Fibroblast of mammary gland (primary cell): Measurements from ENCODE around the gene SYK.

Experiments
- DNase-seq: peaks from one replicate; pipeline ENCODE4 v3.0.0-alpha.2; 2010; ENCODE audit warnings: low read depth
- H3K4me3 ChIP-seq: 2 replicates; pipeline ENCODE4 v1.5.1; 2011; ENCODE audit warnings: low read depth, mild to moderate bottlenecking, low read length, moderate library complexity; ENCODE audit not compliant: control insufficient read depth
- TF ChIP-seq, protein P1 (sequence below): conservative IDR thresholded peaks from 2 replicates; pipeline ENCODE4 v1.5.1; 2011; ENCODE audit warnings: low read depth, low read length, inconsistent platforms; ENCODE audit not compliant: control insufficient read depth, insufficient read depth

The SYK gene

DNA sequence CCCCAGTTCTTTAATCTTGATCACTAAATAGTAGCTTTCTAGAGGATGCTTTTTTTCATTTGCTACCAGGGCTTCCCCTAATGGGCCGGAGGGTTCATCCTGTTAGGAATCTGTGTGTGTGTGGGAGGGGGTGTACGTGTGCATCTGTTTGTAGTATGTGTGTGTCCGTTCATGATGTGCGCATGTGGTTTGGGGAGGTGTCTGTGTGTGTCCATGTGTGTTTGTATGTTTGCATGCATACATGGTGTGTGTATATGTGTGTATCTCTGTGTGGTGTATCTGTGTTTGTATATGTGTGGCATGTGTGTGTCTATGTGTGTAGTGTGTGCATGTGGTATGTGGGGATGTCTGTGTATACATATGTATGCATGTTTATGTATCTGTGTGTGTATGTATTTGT lies 106.2 kb downstream of the SYK start:
- TF ChIP-seq, protein P1, sequence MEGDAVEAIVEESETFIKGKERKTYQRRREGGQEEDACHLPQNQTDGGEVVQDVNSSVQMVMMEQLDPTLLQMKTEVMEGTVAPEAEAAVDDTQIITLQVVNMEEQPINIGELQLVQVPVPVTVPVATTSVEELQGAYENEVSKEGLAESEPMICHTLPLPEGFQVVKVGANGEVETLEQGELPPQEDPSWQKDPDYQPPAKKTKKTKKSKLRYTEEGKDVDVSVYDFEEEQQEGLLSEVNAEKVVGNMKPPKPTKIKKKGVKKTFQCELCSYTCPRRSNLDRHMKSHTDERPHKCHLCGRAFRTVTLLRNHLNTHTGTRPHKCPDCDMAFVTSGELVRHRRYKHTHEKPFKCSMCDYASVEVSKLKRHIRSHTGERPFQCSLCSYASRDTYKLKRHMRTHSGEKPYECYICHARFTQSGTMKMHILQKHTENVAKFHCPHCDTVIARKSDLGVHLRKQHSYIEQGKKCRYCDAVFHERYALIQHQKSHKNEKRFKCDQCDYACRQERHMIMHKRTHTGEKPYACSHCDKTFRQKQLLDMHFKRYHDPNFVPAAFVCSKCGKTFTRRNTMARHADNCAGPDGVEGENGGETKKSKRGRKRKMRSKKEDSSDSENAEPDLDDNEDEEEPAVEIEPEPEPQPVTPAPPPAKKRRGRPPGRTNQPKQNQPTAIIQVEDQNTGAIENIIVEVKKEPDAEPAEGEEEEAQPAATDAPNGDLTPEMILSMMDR = no peak
- DNase-seq = no peak
- H3K4me3 ChIP-seq = no peak overlapping the region

DNA sequence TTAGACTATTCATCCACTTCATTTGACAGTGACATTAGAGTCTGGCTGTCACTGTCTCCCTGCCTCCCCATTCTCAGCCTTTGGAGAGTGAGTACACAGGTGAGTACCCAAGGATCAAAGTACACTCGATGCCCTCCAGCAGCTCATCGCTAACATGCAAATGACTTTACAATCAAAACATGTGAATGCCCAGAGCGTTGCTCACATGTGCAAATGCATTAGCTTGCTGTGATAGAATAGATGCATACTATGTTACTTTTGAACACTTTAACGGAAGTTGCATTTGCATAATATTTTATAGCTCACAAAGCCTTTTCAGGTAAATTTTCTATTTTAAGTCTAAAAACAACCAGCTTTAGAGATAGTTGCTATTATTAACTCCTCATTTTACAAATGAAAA lies 107.6 kb downstream of the SYK start:
- DNase-seq = no peak
- no peak overlapping the region for H3K4me3 ChIP-seq
- TF ChIP-seq, protein P1 = no peak

DNA sequence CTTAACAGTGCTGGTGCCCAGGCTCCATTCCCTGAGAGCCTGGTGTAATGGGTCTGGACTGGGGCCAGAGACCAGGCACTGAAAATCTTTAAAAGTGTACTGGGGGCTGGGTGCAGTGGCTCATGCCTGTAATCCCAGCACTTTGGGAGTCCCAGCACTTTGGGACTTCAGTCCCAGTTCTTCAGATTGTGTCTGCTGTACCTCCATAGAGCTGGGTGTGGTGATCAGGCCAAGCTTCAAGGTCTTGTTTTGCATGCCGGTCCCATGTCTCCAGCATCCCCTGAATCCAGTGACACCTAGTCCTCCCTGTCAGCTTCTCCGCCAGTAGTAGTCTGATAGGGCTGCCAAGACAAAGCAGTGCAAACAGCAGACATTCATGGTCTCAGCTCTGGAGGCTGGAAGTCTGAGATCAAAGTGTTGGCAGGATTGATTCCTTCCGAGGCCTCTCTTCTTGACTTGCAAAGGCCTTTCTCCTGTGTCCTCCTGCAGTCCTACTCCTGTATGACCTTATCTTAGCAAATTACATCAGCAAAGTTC lies 108.2 kb downstream of the SYK start:
- TF ChIP-seq, protein P1 = no peak

DNA sequence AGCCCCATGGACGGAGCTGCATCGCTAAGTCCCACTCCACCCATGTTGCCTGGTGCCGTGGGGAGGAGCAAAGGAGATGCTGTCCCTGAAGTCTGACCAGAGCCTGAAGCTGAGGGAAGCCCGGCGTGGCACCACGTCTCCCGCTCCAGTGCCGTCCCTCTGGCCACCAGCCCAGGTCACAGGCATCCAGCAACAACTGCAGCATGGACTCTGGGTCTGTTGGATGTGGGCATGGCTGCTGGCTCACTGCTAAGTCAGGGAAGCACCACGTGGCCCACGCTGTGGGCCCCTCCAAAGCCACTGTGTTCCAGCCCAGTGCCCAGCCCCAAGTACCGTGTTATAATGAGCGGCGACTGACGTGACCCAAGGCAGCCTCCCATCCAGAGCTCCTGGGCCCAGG lies 112.6 kb downstream of the SYK start:
- TF ChIP-seq, protein P1 = no peak
- H3K4me3 ChIP-seq = no peak overlapping the region
- no peak for DNase-seq

More for the DNA sequence above, 108.2 kb downstream of the SYK start:
- no peak for DNase-seq
- no peak overlapping the region for H3K4me3 ChIP-seq

DNA sequence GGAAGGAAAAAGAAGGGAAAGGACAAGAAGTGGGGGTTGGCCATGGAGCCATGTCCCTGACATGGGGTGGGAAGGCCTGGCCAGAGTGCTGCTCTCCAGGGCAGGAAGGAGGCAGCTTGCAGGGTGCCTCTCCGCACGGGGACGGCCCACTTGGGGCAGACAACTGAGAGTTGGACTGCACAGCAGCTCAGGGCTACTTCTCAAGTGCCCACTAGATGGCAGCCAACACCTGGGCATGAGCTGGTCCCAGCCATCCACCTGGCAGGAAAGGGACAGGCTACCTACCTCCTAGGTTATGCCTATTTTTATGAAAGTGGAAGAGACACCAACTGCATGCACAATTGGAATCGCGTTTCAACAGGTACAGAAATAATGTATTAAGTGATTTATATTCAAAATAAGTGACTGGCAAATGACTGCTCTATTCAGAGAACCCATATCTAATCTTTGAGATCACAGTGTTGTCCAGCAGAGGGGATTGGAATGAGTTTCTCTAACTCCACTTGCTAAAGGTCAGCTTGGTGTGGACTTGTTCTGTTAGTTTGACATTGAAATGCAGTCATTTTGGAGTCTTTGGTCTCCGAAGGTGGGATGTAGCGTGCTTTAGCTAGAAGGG lies 113.4 kb downstream of the SYK start:
- TF ChIP-seq, protein P1 = peak; percentile 79
- no peak overlapping the region for H3K4me3 ChIP-seq
- peak; percentile 75 for DNase-seq

DNA sequence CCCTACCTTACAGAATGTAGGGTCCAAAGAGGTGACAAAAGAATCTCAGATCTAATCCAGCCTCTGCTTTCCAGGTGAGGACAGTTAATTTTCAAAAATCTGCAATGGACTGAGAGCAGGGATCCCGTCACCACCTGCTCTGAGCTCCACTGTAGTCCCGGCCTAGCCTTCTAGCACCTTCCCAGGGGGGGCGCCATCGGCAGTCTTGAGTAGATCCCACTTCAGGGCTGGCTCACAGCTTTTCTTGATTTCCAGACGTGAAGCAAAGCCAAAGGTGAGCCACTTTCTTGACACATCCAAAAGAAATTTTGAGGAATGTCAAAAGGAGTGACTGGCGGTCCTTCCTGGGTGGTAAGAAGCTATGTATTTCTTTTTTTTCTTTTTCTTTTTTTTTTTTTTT lies 114.1 kb downstream of the SYK start:
- TF ChIP-seq, protein P1 = peak; percentile 41
- H3K4me3 ChIP-seq = no peak overlapping the region
- peak; percentile 40 for DNase-seq
